ENCODE measurements around the gene IGF2BP2.

DNA sequence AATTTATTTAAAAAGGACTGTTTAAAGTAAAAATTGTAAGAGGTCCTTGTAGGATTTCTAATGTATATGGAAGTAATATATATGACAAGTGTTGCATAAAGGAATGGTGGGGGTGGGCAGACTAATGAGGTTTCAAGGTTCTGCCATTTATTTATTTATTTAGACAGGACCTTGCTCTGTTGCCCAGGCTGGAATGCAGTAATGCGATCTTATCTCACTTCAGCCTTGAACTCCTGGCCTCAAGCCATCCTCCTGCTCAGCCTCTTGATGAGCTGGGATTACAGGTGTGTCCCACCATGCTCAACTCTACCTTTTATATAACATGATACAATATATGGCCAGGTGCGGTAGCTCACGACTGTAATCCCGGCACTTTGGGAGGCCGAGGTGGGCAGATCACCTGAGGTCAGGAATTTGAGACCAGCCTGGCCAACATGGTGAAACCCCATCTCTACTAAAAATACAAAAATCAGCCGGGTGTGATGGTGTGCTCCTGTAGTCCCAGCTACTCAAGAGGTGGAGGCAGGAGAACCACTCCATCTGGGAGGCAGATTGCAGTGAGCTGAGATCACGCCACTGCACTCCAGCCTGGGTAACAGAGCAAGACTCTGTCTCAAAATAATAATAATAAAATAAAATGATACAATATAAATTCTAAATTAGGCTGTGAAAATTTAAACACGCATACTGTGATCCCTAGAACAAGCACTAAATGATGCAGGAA, 33.8 kb upstream of the IGF2BP2 start:
- TF ChIP-seq, protein P1, sequence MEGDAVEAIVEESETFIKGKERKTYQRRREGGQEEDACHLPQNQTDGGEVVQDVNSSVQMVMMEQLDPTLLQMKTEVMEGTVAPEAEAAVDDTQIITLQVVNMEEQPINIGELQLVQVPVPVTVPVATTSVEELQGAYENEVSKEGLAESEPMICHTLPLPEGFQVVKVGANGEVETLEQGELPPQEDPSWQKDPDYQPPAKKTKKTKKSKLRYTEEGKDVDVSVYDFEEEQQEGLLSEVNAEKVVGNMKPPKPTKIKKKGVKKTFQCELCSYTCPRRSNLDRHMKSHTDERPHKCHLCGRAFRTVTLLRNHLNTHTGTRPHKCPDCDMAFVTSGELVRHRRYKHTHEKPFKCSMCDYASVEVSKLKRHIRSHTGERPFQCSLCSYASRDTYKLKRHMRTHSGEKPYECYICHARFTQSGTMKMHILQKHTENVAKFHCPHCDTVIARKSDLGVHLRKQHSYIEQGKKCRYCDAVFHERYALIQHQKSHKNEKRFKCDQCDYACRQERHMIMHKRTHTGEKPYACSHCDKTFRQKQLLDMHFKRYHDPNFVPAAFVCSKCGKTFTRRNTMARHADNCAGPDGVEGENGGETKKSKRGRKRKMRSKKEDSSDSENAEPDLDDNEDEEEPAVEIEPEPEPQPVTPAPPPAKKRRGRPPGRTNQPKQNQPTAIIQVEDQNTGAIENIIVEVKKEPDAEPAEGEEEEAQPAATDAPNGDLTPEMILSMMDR (IDR thresholded peaks at IDR 0.05), result no peak
- TF ChIP-seq, protein P2, sequence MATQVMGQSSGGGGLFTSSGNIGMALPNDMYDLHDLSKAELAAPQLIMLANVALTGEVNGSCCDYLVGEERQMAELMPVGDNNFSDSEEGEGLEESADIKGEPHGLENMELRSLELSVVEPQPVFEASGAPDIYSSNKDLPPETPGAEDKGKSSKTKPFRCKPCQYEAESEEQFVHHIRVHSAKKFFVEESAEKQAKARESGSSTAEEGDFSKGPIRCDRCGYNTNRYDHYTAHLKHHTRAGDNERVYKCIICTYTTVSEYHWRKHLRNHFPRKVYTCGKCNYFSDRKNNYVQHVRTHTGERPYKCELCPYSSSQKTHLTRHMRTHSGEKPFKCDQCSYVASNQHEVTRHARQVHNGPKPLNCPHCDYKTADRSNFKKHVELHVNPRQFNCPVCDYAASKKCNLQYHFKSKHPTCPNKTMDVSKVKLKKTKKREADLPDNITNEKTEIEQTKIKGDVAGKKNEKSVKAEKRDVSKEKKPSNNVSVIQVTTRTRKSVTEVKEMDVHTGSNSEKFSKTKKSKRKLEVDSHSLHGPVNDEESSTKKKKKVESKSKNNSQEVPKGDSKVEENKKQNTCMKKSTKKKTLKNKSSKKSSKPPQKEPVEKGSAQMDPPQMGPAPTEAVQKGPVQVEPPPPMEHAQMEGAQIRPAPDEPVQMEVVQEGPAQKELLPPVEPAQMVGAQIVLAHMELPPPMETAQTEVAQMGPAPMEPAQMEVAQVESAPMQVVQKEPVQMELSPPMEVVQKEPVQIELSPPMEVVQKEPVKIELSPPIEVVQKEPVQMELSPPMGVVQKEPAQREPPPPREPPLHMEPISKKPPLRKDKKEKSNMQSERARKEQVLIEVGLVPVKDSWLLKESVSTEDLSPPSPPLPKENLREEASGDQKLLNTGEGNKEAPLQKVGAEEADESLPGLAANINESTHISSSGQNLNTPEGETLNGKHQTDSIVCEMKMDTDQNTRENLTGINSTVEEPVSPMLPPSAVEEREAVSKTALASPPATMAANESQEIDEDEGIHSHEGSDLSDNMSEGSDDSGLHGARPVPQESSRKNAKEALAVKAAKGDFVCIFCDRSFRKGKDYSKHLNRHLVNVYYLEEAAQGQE (IDR thresholded peaks at IDR 0.05; ENCODE audit: insufficient read depth in 1 of 2, low read depth in 2 of 2, low read length in 1 of 2), result no peak
- TF ChIP-seq POLR2AphosphoS5 (IDR thresholded peaks at IDR 0.05; ENCODE audit: low read depth, low read length), result no peak
- TF ChIP-seq SIN3A (IDR thresholded peaks at IDR 0.05; ENCODE audit: borderline replicate concordance, insufficient read depth, low read depth, low read length), result no peak
